Embryonic facial prominence (tissue), 1 donor: Measurements from ENCODE around the gene PRMT5.

Source experiments
- DNase-seq: peaks from one replicate; pipeline ENCODE4 v3.0.0-alpha.2; 2016; ENCODE audit errors: extremely low spot score

The PRMT5 gene

DNA sequence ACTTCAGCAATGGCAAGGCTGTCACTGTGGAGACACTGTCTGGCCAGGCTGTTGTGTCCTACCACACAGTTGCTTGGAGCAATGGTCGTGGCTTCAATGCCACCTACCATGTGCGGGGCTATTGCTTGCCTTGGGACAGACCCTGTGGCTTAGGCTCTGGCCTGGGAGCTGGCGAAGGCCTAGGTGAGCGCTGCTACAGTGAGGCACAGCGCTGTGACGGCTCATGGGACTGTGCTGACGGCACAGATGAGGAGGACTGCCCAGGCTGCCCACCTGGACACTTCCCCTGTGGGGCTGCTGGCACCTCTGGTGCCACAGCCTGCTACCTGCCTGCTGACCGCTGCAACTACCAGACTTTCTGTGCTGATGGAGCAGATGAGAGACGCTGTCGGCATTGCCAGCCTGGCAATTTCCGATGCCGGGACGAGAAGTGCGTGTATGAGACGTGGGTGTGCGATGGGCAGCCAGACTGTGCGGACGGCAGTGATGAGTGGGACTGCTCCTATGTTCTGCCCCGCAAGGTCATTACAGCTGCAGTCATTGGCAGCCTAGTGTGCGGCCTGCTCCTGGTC lies 53.3 kb downstream of the PRMT5 start:
- no peak for DNase-seq

DNA sequence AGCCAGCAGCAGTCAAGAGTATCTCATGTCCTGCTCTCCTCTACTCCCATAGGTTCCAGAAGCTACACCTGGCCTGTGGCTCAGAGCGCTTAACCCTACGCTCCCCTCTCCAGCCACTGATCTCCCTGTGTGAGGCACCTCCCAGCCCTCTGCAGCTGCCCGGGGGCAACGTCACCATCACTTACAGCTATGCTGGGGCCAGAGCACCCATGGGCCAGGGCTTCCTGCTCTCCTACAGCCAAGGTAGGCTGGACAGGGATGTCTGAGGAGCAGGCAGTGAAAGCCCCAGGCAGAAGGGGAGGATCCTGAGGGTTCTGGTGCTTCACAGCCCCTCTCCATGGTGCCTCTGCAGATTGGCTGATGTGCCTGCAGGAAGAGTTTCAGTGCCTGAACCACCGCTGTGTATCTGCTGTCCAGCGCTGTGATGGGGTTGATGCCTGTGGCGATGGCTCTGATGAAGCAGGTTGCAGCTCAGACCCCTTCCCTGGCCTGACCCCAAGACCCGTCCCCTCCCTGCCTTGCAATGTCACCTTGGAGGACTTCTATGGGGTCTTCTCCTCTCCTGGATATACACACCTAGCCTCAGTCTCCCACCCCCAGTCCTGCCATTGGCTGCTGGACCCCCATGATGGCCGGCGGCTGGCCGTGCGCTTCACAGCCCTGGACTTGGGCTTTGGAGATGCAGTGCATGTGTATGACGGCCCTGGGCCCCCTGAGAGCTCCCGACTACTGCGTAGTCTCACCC lies 54.0 kb downstream of the PRMT5 start:
- no peak for DNase-seq

DNA sequence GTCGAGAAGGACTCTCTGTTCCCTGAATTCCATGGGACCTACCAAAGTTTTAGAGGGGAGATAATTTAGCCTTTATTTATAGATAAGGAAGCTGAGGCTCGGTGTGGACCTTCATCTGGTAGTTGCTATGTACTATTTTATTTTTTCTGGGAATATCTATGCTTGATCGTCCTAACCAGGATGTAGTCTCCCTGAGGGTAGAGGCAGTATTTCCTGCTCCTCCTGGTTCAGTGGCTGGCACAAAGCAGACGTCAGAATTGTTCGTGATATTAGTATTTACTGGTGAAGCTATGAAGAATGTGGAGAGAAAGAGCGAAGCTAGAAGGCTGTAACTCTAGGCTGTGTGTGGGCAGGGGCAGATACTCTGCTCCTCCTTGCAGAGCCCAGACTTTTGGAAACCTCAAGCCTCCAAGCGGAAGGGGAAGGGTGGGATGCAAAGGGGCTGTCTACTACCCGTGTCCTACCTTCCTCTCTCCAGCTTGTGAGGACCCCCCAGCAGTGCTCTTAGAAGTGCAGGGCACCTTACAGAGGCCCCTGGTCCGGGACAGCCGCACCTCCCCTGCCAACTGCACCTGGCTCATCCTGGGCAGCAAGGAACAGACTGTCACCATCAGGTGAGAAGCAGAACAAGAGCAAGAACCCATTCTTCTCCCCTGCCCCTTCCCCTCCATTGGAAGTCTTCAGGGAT lies 56.2 kb downstream of the PRMT5 start:
- no peak for DNase-seq

- DNase-seq = peak; percentile 75
These were observed 56.9 kb downstream of the PRMT5 start for GRCh38 chr14:22872033-22872832.

GRCh38 chr14:22871224-22872032 lies 57.7 kb downstream of the PRMT5 start, which contains the start of gene LRP10:
LRP10 (plus strand) TSS chr14:22871740; CDS start chr14:22872304, 564 bp downstream.
- DNase-seq = no peak

GRCh38 chr14:22870811-22871223 lies 58.4 kb downstream of the PRMT5 start:
- DNase-seq = no peak
